Stimulated activated CD8-positive, alpha-beta memory T cell treated with anti-CD3 and anti-CD28 coated beads, Interleukin-4, amount 100 ng/mL, for 24 hours (primary cell): ENCODE results near the gene ARHGAP22.

Experiments
- DNase-seq: peaks from one replicate; pipeline ENCODE4 v3.0.0-alpha.2; 2020; ENCODE audit warnings: low read depth

The ARHGAP22 gene

DNA sequence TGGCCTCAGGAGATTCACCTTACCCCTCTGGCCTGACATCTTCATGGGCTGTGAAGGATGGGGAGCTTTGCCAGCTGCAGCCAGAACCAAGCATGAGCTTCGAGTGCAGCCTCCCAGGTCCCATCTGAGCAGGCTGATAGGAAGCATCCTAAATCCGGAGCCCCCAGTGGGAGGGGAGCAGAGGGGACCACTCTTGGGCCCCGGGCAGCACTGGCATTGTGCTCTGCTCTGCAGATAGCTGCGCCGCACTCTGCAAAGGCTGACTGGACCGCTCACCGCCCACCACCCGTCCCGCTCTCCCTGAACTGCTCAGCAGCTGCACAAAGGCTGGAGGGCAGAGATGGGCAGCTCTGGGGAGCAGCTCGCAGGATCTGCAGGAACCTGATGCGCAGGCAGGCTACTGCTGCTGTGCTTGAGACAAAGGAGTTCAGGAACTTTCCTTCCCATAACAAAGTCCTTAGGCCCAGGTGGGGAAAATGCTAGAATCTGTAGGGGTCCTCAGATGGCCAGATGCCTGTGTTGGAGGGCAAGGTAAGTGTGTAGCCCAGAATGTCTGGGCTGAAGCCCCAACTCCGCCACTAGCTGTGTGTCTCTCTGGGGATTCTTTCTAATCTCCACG lies 51.8 kb downstream of the ARHGAP22 start:
- DNase-seq = no peak

GRCh38 chr10:48551861-48552591 lies 52.8 kb downstream of the ARHGAP22 start:
- no peak for DNase-seq

GRCh38 chr10:48550977-48551376 lies 53.9 kb downstream of the ARHGAP22 start:
- no peak for DNase-seq

DNA sequence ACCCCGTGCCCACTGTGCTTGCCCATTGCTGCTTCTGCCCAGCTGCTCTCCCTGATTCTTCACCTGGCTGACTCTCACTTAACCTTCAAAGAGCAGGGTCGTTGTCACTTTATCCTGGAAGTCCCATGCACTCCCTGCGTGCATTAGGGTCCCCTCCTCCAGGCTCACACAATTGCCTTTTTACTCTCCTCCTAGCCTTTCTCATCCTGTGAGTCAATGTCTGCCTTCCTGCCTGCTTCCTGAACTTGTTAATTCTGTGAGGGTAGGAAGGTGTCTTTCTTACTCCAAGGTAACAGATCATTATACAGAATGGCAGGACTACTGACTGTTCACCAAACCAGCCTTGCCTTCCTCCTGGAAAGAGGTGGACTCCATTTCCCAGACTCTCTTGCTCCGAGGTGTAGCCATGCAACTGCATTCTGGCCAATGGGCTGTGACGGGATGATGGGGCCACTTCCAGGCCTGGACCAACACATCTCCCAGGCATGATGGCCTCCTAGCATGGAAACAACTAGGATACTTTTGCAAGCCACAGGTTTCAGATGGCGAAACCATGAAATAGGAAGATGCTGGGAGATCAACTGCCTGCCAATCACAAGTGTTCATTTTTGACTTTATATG lies 54.7 kb downstream of the ARHGAP22 start:
- DNase-seq = no peak

GRCh38 chr10:48549236-48549635 lies 55.6 kb downstream of the ARHGAP22 start:
- DNase-seq = no peak

GRCh38 chr10:48548531-48549135 lies 56.2 kb downstream of the ARHGAP22 start:
- DNase-seq = no peak

GRCh38 chr10:48547981-48548380 lies 56.9 kb downstream of the ARHGAP22 start:
- DNase-seq = no peak

DNA sequence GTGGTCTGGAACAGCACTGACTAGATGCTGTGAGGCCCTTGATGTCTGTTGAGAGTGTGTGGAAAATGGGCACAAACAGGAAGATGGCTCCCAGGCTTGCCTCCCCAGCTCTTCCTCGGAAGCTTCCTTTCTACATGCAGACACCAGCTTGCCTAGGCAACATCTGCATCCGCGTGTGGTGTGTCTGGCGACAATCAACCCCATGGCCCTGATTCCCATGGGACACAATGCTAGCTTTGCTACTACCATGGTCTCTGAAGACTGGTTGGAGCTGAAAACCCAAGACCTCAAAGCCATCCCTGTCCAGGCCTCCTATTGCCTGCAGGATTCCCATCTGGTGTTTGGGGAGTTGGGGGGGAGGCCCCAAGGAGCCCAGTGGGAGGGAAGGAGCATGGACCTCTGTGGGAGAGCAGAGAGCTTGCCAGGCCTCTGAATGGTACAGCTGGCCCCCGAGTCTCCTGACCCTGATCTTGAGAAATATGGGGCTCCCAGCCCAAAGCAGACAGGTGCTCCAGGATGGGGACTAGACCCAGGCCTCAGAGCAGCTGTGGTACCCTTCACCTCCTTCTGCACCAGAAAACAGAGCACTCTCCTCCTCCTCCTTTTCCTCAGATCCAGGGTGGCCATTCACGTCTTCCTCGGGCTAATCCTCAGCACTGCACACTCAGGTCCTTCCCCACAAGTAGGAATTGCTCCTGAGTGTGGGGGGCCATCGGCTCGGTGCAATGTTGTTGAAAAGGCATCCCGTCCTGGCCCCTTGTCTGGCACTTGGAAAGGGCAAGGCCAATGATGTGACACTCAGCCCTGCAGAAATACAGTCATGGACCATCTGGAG lies 57.6 kb downstream of the ARHGAP22 start:
- no peak for DNase-seq

DNA sequence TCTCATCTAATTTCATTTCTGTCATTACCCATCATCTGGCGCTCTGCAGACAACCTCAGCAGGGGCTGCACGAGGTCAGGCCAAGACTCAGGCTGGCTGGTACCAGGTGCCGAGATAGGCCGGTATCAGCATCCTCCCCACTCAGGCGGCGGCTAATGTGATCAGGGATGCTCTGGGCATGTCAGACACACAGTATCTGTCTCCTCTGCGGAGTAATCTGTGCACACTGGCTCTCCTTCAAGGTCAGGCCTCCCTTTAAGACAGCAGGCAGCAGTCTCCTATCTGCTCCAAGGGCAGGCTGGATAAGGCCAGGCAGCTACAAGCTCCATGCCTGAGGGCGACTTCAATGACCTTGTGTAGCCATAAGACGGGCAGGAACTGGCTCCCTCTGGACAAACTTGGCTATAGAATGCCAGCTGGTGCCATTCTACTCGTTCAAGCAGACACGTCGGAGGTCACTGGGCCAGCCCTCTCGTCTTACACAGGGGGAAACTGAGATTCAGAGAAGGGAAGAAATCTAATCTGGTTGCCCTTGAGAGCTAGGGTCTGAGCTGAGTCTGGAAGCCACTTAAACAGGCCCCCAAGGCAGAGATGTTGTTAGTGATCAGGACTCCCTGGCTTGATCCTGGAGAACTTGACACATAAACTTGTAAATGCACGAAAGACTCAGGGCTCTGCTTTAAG lies 59.3 kb downstream of the ARHGAP22 start:
- DNase-seq = no peak

DNA sequence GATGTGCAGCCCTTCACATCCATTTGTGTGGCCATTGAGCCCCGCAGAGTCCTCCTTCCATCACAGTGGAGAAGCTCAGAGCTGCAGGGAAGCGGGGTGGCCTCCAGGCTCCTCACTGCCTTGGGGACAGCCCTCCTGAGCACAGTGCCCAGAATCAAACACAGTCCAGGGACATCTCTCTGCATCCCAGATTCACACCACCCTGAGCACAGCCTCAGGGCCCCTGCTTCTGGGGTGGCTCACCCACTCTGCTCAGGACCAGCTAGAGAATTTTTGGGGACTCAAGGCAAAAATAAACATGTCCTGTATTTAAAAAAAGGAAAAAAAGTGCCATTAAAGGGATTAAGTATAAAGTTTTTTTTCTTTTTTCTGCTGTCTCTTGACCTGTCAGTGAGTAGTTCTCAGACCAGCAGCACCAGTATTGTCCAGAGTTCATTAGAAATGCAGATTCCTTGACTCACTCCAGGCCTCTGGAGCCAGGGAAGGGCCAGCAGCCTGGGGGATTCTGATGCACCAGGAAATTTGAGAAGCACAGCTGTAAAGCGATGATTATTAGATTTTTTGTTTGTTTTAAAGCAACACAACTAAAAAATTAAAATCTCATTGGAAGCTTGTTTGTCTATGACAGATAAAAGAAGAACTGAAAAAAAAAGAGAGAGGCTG lies 61.6 kb downstream of the ARHGAP22 start:
- no peak for DNase-seq

DNA sequence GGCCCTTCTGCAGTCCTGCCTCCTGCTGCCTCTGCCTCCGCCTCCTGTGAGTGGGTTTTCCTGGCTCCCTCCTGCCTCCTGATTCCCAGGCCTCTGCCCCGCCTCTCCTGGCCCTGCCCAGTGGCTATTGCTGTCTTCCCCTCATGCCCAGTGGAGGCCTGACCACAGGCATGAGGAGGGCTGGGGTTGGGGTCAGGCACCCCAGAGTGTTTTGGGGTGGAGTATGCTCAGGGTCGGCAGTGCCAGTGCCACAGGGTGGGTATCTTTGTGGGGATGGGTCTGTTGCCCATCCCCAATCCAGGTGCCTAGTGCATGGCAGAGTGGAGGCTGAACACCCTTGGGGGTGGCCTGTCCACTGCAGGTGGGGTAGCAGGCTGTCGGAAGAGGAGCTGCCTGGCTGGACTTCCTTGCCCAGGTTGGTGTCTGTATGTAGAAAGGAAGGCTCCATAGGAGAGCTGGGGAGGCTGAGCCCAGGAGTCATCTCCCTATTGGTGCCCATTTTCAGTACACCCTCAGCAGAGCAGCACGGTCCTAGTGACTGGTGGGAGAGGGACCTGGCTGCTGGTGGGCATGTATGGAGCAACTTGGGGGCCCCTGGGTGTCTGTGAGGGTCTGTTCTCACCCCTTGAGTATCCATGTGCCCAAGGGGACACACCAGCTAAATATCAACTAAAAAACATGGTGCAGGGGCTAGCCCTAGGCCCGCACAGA lies 62.2 kb downstream of the ARHGAP22 start:
- no peak for DNase-seq

DNA sequence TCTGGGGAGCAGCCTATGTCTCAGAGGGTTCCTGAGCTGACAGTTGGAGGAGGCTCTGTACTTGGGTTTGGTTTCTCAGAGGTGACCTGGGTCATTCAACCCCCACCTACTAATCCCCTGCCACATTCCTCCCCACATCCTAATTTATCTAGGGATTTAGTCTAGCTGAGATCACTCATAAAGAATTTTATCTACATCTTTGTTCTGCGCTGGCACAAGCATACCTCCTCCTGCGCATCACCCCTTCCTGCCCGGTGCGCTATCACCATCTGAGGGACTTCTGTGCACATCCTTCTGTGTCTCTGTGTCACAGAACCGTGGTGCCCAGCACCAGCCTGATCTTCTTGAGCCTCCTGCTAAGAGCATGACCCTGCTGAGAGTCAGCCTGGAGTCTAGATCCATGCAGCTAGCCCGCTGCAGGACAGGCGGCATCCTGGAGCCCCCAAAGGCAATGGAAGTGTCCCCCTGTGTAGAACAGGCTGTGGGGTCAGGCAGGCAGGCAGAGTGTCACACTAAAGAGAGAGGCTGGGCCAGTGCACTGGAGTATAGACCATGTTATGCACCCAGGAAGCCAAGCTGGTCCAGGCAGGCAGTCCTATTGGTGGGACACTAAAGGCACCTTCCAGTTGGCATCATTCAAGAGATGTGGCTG lies 63.6 kb downstream of the ARHGAP22 start:
- no peak for DNase-seq

DNA sequence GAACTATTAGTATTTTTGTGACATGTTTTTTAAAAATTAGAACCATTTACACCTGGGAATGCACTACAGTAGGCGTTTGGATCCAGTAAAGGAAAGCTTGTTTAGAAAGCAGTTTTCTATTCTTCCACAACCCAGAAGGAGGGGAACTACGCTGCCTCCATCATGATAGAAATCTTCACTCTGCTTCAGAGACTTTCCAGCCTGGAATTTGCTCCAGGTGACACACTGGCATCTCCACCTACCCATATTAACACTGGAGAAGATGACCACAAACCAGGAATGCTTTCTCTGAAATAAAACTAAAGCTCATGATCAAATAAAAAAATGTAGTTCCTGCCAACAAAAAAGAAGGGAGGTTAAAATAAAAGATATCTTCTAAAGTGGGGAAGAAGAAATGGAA lies 66.3 kb downstream of the ARHGAP22 start:
- no peak for DNase-seq

DNA sequence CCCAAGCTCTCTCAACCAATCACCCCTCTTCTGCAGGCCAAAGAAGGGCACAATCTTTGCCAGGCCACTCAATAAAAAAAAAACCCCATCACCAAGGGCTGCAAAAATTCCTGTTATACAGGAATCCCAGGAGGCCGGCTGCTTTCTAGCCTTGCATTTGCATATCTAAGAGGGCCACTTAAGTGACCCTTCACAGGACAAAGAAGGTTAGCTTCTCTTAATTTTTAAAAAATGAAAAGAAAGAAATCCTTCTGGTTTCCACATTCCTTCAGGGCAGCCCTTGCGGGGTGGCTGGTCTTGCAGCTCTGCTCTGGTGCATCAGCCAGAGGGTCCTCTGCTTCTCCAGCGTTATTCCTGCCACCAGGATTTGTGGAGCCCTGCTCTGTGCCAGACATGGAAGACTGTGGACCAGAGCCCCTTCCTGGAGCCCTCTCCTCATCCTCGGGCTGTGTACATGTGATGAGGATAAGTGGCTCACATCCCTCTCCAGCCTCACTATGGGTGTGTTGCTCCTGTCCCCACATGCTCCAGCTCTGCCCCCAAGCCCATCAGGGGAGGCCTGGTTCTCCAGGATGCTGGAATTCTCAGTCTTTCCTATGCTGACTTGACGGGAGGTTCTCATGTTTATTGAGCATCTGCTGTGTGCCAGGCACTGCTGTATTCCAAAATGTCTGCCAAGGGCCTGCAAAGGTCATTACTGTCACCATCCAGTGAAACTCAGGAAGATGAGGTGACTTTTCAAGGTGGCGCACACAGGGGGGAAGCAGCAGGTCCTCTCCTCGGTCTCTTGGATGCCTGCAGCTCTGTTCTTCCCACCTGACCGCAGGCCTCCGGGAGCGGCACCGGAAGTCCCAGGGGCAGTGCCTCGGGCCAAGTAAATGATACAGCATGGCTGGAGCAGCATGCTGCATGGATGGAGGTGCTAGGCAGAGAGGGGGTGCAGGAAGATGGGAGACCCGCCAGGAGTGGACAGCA lies 67.7 kb downstream of the ARHGAP22 start:
- no peak for DNase-seq

- no peak for DNase-seq
Observed at GRCh38 chr10:48536156-48536500, 68.7 kb downstream of the ARHGAP22 start.

DNA sequence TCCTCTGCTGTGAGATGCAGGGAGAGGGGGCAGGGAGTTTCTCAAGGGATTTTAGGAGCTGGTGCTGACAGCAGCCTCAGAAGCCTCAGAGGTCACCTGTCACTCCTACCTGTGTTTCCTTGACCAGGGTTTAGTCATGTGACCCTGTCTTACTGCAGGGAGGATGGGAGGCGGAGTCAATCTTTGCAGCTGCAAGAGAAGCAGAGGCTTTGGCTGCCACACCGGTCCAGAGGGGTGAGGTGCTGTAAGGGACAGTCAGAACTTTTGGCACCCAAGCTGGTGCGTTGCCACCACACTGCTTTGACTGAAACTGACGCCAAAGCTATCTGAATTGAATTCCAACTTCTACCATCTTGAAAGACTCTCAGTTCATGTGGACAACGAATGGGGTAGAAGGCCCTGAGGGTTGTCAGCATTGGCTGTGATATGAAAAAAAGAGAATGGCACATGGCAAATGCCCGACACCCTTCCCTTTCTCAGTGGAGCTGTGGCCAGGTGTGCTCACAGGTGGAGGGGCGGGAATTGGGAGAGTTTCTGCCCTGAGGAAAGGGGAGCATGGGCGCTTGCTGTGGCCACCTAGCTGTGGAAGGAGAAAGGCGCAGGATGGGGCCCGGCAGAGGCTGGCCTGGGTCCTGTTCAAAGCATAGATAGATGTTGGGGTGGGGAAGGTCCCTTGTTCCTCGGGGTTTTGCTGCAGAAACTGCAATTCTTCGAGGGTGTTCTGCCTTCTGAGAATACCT lies 69.3 kb downstream of the ARHGAP22 start:
- DNase-seq = no peak

DNA sequence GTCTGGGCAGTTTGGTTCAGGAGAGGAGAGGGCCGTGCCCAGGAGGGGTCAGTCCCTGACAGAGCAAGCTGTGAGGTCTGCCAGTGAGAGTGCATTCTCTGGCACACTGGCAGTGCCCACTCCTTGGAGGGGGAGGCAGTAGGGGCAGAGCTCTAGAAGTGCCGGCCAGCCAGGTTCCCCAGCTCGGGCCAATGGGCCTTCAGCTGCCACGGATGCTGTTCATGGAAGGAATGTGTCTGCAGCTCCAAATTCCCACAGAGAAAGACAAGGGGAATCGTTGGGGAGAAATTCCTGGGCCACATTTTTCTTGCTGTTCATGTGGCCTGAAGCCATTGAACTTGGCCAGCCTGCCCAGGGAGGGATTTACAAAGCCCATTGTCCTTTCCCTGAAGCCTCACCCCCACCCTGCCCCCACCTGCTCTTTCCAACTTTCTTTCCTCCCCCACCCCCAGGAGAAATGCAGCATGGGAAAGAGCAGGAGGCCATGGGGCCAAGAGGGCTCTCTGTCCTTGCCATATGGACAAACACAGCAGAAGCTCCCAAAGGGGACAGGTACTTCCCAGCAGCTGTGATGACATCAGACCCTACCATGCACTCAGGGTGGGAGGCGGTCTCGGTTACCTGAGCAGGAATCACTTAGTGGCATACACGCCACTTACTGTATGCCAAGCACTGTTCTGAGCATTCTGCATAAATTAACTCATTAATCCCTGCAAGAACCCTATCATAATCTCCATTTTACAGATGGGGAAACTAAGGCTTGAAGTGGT lies 70.7 kb downstream of the ARHGAP22 start:
- no peak for DNase-seq
